HG03432 (cell line): ENCODE measurements around the gene TIGD4.

Experiments used
- ATAC-seq: cut with Tn5 transposase; IDR thresholded peaks from one replicate; pipeline ENCODE4 v1.9.1; 2021; ENCODE audit warnings: mild to moderate bottlenecking, moderate library complexity; ENCODE audit not compliant: unreplicated experiment

TIGD4 gene

GRCh38 chr4:152727784-152728183 is 51.7 kb downstream of the TIGD4 start:
- no peak for ATAC-seq

- ATAC-seq: no peak
These were observed 55.0 kb downstream of the TIGD4 start for GRCh38 chr4:152724494-152724893.

GRCh38 chr4:152723236-152723635 is 56.3 kb downstream of the TIGD4 start:
- ATAC-seq: no peak

GRCh38 chr4:152719801-152720556 is 59.6 kb downstream of the TIGD4 start:
- no peak for ATAC-seq
